Measurements from ENCODE around the gene VEGFC.

VEGFC gene

DNA sequence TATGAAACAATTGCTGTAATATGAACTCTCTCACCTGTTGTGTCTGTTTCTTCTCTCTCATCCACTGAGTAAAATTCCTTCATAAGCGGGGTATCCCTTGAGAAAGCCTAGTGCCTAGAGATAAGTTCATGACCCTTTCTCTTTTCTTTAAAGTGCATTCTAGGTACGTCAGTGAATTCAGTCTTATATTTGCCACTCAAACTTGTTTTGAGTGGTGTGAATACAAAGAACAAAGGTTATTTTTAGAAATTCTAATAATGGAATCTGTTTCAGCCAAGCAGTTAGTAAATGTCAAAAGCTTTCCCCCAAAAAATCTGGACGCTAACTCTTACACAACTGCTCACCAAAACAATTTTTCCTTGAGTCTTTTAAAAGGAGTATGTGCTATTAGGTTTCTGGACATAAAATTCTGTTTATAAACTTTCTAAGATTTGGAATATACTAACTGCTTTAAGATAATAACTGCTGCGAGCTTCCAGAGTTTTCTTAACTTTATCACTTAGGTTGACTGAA lies 112.0 kb downstream of the VEGFC start:
- Histone ChIP-seq H3K4me3 (IDR thresholded peaks at IDR 0.05; ENCODE audit: insufficient read depth, low read depth, low read length) (no peak overlapping the region), H3K79me2 (ENCODE audit: insufficient read depth, low read depth) (no peaks in the 10 kb centered on the region), H3K4me2 (no peak overlapping the region), H3K9ac (no peak overlapping the region), H3K4me1 (ENCODE audit: low read depth, poor library complexity, severe bottlenecking) (no peaks in the 10 kb centered on the region), H2AFZ (ENCODE audit: low read depth) (no peak overlapping the region), H4K20me1 (ENCODE audit: insufficient read depth) (no peaks in the 10 kb centered on the region), H3K27me3 (ENCODE audit: insufficient read depth, low read depth) (no peaks in the 10 kb centered on the region), H3K36me3 (ENCODE audit: insufficient read depth) (no peaks in the 10 kb centered on the region), H3K27ac (no peak overlapping the region)
- no peak for TF ChIP-seq CTCF (conservative IDR thresholded peaks at IDR 0.05; ENCODE audit: low read depth, low read length)

GRCh38 chr4:176676901-176677300 lies 115.8 kb downstream of the VEGFC start:
- no peak overlapping the region for H3K4me3 ChIP-seq (IDR thresholded peaks at IDR 0.05; ENCODE audit: insufficient read depth, low read depth, low read length)
- H2AFZ ChIP-seq (ENCODE audit: low read depth): no peak overlapping the region
- no peak overlapping the region for H3K27ac ChIP-seq
- no peak overlapping the region for H3K9ac ChIP-seq
- H3K36me3 ChIP-seq (ENCODE audit: insufficient read depth): no peaks in the 10 kb centered on the region
- H3K79me2 ChIP-seq (ENCODE audit: insufficient read depth, low read depth): no peaks in the 10 kb centered on the region
- H3K4me1 ChIP-seq (ENCODE audit: low read depth, poor library complexity, severe bottlenecking): no peaks in the 10 kb centered on the region
- H4K20me1 ChIP-seq (ENCODE audit: insufficient read depth): no peaks in the 10 kb centered on the region
- no peak overlapping the region for H3K4me2 ChIP-seq
- TF ChIP-seq CTCF (conservative IDR thresholded peaks at IDR 0.05; ENCODE audit: low read depth, low read length): no peak
- H3K27me3 ChIP-seq (ENCODE audit: insufficient read depth, low read depth): no peaks in the 10 kb centered on the region

GRCh38 chr4:176675810-176676209 lies 116.9 kb downstream of the VEGFC start:
- Histone ChIP-seq H3K79me2 (ENCODE audit: insufficient read depth, low read depth) (no peaks in the 10 kb centered on the region), H3K27ac (no peak overlapping the region), H3K4me3 (IDR thresholded peaks at IDR 0.05; ENCODE audit: insufficient read depth, low read depth, low read length) (no peak overlapping the region), H3K4me2 (no peak overlapping the region), H4K20me1 (ENCODE audit: insufficient read depth) (no peaks in the 10 kb centered on the region), H3K9ac (no peak overlapping the region), H3K36me3 (ENCODE audit: insufficient read depth) (no peaks in the 10 kb centered on the region), H3K27me3 (ENCODE audit: insufficient read depth, low read depth) (no peaks in the 10 kb centered on the region), H3K4me1 (ENCODE audit: low read depth, poor library complexity, severe bottlenecking) (no peaks in the 10 kb centered on the region), H2AFZ (ENCODE audit: low read depth) (no peak overlapping the region)
- TF ChIP-seq CTCF (conservative IDR thresholded peaks at IDR 0.05; ENCODE audit: low read depth, low read length): no peak

- Histone ChIP-seq H4K20me1 (ENCODE audit: insufficient read depth) (no peaks in the 10 kb centered on the region), H2AFZ (ENCODE audit: low read depth) (no peak overlapping the region), H3K27ac (no peak overlapping the region), H3K4me3 (IDR thresholded peaks at IDR 0.05; ENCODE audit: insufficient read depth, low read depth, low read length) (no peak overlapping the region), H3K79me2 (ENCODE audit: insufficient read depth, low read depth) (no peaks in the 10 kb centered on the region), H3K4me1 (ENCODE audit: low read depth, poor library complexity, severe bottlenecking) (no peaks in the 10 kb centered on the region), H3K4me2 (no peak overlapping the region), H3K27me3 (ENCODE audit: insufficient read depth, low read depth) (no peaks in the 10 kb centered on the region), H3K36me3 (ENCODE audit: insufficient read depth) (no peaks in the 10 kb centered on the region), H3K9ac (no peak overlapping the region)
- no peak for TF ChIP-seq CTCF (conservative IDR thresholded peaks at IDR 0.05; ENCODE audit: low read depth, low read length)
These were observed 121.2 kb downstream of the VEGFC start for GRCh38 chr4:176671532-176671931.
